HG03066 (cell line): Measurements from ENCODE around the gene ATXN1.
"Not testable (repeated sequence)": the region's sequence is repeated elsewhere in the genome, so short reads cannot be mapped to it uniquely, and the experiment has no call there.

Experiments
- ATAC-seq: cut with Tn5 transposase; IDR thresholded peaks from one replicate; pipeline ENCODE4 v1.9.1; 2021; ENCODE audit warnings: low read depth; ENCODE audit not compliant: unreplicated experiment

Gene ATXN1

GRCh38 chr6:16380220-16380809, 380.9 kb downstream of the ATXN1 start:
- no peak for ATAC-seq

DNA sequence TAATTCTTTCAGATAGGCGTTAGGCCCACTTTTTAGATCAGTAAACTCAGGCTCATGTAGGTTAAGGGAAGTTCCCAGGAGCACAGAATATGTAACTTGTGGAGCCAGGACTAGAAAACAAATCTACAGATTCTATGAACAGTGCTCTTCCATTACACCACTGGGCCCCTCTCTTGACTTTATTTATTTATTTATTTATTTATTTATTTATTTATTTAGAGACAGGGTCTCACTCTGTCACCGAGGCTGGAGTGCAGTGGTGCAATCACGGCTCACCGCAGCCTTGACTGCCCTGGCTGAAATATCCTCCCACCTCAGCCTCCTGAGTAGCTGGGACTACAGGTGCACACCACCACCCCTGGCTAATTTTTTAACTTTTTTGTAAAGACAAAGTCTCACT, 382.9 kb downstream of the ATXN1 start:
- ATAC-seq, result not testable (repeated sequence)

GRCh38 chr6:16377470-16377869, 383.8 kb downstream of the ATXN1 start:
- ATAC-seq, result no peak

DNA sequence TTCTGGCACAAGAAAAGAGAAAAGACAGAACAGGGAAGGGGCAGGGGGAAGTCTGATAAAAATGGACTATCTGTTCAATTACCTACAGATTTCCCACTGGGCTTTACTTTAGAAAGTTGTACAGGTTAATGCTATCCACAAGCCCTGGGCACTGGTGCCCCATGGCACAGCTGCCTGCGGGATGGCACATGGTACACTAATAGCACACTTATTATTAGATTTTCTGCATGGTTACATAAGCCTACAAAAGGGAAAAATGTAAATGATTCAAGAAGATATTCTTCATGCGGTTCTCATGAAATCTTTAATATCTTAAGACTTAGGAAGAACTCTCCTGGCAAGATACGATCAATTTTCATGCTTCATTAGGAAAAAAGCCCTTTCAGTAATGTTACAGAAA, 385.4 kb downstream of the ATXN1 start:
- ATAC-seq, result no peak

DNA sequence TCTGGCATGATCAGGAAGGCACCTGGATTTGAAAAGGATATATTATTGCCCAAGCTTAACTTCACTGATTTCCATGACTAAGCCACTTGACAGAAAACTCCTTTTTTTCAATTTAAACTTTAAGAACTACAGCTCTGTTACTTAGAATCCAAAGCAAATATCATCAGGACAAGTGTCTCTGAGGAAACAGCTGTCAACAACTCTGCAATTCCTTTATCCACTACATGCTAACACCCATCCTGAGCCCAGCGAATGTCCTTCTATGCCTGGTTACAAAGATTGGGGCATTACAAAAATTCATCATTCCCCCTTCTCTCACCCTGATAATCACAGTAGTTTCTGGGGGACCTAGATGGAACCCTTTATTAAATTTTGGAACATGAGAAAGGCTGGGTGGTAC, 386.1 kb downstream of the ATXN1 start:
- no peak for ATAC-seq

GRCh38 chr6:16374461-16375200, 386.6 kb downstream of the ATXN1 start:
- peak; percentile 79 for ATAC-seq

DNA sequence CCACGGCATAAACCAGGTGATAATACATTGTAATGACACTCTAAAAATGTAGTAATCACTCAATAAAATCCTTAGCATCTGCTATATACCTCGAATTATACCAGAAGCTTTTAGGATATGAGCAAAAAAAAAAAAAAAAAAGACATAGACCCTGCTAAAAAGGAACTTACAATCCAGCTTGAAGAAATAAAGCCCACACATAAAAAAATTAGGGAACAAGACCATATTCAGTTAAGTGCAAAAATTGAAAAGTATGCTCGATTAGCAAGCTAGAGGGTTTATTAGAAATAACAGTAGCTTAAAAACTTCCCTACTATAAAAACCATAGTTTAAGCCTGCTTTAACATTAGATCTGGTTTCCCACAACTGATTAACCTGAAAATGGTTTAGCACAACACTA, 387.2 kb downstream of the ATXN1 start:
- ATAC-seq, result no peak

DNA sequence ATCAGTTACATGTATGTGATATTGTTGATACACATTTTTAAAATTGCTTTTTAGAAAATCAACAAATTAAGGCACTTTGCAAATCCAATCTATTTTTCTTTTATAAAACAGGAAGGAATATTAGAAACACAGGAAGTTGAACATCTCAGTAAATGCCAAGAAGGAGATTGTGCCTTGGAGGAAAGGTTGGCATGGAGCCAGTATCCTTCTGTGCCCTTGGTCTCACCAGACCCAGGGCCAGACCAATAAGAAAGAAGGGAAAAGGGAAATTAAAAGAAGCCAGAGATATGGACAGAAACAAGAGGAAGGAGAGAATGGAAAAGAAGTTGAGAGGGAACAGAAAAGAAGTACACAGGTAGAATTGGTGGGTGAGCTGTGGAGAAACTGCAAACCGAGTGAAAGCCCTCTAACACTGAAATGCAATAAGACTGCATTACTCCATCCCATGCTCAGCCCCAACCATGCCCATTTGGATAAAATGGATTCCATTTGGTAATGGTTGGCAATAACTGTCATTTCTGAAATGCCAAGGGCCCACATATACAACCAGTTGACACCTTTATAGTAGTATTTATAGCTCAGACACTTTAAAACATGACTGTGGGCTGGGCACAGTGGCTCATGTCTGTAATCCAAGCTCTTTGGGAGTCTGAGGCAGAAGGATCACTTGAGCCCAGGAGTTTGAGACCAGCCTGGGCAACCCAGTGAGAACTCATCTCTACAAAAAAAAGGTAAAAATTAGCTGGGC, 389.1 kb downstream of the ATXN1 start:
- no peak for ATAC-seq

- ATAC-seq, result no peak
These were observed 389.9 kb downstream of the ATXN1 start for GRCh38 chr6:16371401-16371800.

- ATAC-seq, result no peak
These were observed 390.3 kb downstream of the ATXN1 start for GRCh38 chr6:16370943-16371342.

DNA sequence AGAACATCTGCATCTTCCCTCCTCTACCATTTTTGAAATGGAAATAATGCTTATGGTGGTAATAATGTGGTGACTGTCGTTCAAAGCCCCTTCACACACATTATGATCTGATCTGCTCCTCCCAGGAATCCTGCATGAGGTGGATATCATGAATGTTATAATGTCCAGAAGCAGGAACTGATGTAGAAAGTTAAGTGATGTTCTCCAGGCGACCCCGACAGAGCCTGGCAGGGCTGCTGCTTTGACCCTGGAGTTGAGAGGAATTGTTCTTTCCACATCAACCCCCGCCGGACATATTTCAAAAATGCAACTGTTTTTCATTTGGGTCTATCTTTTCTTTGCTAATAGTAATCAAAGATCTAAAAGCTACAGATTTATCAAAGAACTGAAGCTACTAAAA, 391.3 kb downstream of the ATXN1 start:
- ATAC-seq, result no peak

DNA sequence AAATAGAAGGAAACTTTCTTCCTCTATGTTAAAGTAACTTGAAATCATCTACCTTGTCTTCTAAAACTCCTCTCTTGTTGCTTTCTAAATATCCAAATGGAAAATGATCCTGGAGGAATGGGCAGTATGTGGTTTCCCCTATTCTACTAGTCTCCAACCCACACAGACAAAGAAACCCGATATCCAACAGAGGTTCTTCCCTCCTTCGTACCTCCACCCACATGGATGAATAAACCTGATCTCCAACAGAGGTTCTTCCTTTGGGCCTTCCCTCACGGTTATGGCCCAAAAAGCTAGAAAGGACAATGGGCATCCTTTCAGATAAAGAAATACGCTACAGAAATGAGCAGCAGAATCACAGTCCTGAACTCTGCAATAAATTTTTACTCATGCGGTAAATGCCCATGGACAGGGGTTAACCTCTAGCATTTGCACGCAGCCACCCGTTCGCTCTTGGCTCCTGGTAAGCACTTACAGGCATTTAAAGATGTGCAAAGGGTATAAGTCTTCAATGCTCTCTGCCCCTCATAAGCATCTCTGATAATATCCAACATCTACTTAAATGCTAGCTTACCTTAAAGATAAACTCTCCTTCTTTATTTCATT, 392.0 kb downstream of the ATXN1 start:
- ATAC-seq, result no peak

DNA sequence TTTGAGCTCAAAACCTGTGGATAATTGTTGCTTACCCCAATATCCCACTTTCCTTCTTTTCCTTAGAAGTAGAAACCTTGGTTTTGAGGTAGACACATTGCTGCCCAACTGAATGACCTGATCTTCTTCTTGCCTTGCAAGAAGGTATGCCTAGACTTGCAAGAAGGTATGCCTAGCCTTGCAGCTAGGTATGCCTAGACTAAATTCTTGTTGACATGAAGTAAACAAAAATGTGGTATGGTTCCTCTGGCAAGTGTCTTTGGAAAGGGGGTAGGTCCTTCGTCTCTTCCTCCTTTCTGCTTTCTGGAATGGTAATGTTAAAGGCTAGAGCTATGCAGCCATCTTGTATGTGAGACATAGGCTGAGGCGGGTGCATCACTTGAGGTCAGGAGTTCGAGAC, 393.7 kb downstream of the ATXN1 start:
- no peak for ATAC-seq

GRCh38 chr6:16363749-16364148, 397.5 kb downstream of the ATXN1 start:
- ATAC-seq, result no peak

- no peak for ATAC-seq
These were observed 398.3 kb downstream of the ATXN1 start for GRCh38 chr6:16362819-16363589.

- no peak for ATAC-seq
These were observed 399.0 kb downstream of the ATXN1 start for GRCh38 chr6:16362296-16362695.

DNA sequence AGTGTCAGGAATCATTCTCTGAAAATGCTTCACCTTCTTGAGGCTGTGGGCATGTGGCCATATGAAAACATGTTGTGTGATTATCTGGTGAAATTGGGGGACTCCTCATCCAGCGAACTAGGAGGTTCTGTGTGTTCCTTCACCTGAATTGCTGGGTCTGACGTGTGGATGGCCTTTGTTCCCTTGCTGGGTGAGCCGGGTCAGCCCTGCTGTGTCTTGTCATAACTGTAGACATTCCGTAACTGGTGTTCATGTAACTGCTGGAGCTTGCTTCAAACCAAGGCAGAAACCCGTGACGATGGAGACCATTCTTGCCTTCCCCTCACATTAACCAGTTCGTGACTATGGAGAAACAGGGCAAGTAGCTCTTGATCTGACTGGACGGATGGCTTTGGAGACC, 399.4 kb downstream of the ATXN1 start:
- ATAC-seq, result no peak

- ATAC-seq, result no peak
These were observed 400.1 kb downstream of the ATXN1 start for GRCh38 chr6:16361121-16361520.

GRCh38 chr6:16360365-16360764, 400.9 kb downstream of the ATXN1 start:
- no peak for ATAC-seq

DNA sequence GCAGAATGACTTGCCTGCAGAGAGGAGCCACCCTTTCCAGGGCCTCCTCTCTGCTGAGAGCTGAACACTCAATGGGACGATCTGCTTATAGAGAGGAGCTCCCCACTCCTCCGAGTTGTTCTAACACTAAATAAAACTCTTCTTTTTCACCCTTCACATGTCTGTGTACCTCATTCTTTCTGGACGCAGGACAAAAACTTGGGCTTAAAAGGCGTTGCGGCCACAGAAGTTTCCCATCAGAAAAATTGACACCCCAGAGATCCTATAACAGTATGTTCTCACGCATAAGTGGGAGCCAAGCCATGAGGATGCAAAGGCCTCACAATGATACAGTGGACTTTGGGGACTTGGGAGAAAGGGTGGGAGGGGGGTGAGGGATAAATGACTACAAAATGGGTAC, 401.7 kb downstream of the ATXN1 start:
- ATAC-seq, result no peak
